HEK293 (cell line): Measurements from ENCODE around the gene RNF43.

Source experiments
- CTCF ChIA-PET: fragments of 350-600 bp; formaldehyde crosslinking; extraction: SDS; loops from one replicate; lab custom pipeline; 2021; ENCODE audit warnings: antibody characterized with exemption; lab: Yijun Ruan, JAX
- POLR2A ChIA-PET: fragments of 300-600 bp; formaldehyde crosslinking; extraction: SDS; loops from one replicate; lab custom pipeline; 2020; ENCODE audit warnings: antibody characterized with exemption, inconsistent platforms; lab: Yijun Ruan, JAX
- H3K27ac ChIP-seq: fragments of 200-500 bp; sonication (Bioruptor generic); 2 replicates; pipeline ENCODE4 v1.5.1; 2014; ENCODE audit warnings: low read depth, low read length, control low read depth, inconsistent platforms; ENCODE audit errors: extremely low read depth
- H3K36me3 ChIP-seq, 2 experiments: fragments of 200-500 bp in 1 of 2; sonication (Bioruptor generic) in 1 of 2; 1 replicate in 1 of 2; 2 replicates in 1 of 2; pipeline ENCODE4 v1.5.1; 2014 to 2017; ENCODE audit warnings: inconsistent platforms in 2 of 2, low read length in 2 of 2; ENCODE audit not compliant: control insufficient read depth in 2 of 2, insufficient read depth in 1 of 2
- H3K4me1 ChIP-seq: fragments of 200-500 bp; sonication (Bioruptor generic); 2 replicates; pipeline ENCODE4 v1.5.1; 2014; ENCODE audit warnings: mild to moderate bottlenecking, low read length, inconsistent platforms; ENCODE audit not compliant: control insufficient read depth, insufficient read depth
- H3K4me3 ChIP-seq: 2 replicates; pipeline ENCODE4 v1.5.1; 2011; ENCODE audit warnings: low read depth, mild to moderate bottlenecking, control low read depth, low read length, moderate library complexity
- H3K9me3 ChIP-seq: fragments of 200-500 bp; sonication (Bioruptor generic); 2 replicates; pipeline ENCODE4 v1.5.1; 2014; ENCODE audit warnings: low read depth, low read length, inconsistent platforms; ENCODE audit not compliant: control insufficient read depth, insufficient read depth
- HOXD13 ChIP-seq: sonication (generic); formaldehyde crosslinking; IDR thresholded peaks from 2 replicates; pipeline ENCODE4 v1.8.0; 2022; ENCODE audit warnings: missing genetic modification reagents, borderline replicate concordance
- SETDB1 ChIP-seq: IDR thresholded peaks from one replicate; pipeline ENCODE4 v1.6.1; 2017; ENCODE audit warnings: mild to moderate bottlenecking, low read length, moderate library complexity, mixed read lengths; ENCODE audit not compliant: insufficient read length
- TCF7L2 ChIP-seq: IDR thresholded peaks from 2 replicates; pipeline ENCODE4 v1.6.1; 2011; ENCODE audit warnings: low read depth, mild to moderate bottlenecking, inconsistent platforms, low read length, moderate library complexity, borderline replicate concordance
- ZFP37 ChIP-seq: fragments of 450-650 bp; formaldehyde crosslinking; IDR thresholded peaks from 2 replicates; pipeline ENCODE4 v1.5.1; 2016; ENCODE audit warnings: missing biosample characterization, missing genetic modification characterization
- ZFP41 ChIP-seq: fragments of 450-650 bp; formaldehyde crosslinking; IDR thresholded peaks from 2 replicates; pipeline ENCODE4 v1.5.1; 2016; ENCODE audit warnings: missing biosample characterization, missing genetic modification characterization, borderline replicate concordance
- ZNF169 ChIP-seq: fragments of 450-650 bp; formaldehyde crosslinking; IDR thresholded peaks from 2 replicates; pipeline ENCODE4 v1.5.1; 2016; ENCODE audit warnings: missing biosample characterization, missing genetic modification characterization
- ZNF426 ChIP-seq: fragments of 450-650 bp; formaldehyde crosslinking; IDR thresholded peaks from 2 replicates; pipeline ENCODE4 v1.5.1; 2017; ENCODE audit warnings: missing biosample characterization, missing genetic modification characterization, mild to moderate bottlenecking, inconsistent platforms, moderate library complexity
- ZNF629 ChIP-seq: fragments of 450-650 bp; formaldehyde crosslinking; IDR thresholded peaks from 2 replicates; pipeline ENCODE4 v1.5.1; 2017; ENCODE audit warnings: missing biosample characterization, missing genetic modification characterization
- ZNF76 ChIP-seq: fragments of 450-650 bp; formaldehyde crosslinking; IDR thresholded peaks from 2 replicates; pipeline ENCODE4; 2016; ENCODE audit warnings: low read depth, missing biosample characterization, missing genetic modification characterization, borderline replicate concordance
- ZNF768 ChIP-seq: fragments of 450-650 bp; formaldehyde crosslinking; IDR thresholded peaks from 2 replicates; pipeline ENCODE4 v1.5.1; 2018; ENCODE audit warnings: missing biosample characterization, mild to moderate bottlenecking, missing genetic modification characterization
- ZNF776 ChIP-seq: fragments of 450-650 bp; formaldehyde crosslinking; IDR thresholded peaks from 2 replicates; pipeline ENCODE4 v1.5.0; 2017; ENCODE audit warnings: missing biosample characterization, missing genetic modification characterization, borderline replicate concordance
- ZNF830 ChIP-seq: fragments of 450-650 bp; IDR thresholded peaks from 2 replicates; pipeline ENCODE4 v1.5.0; 2018; ENCODE audit warnings: missing biosample characterization, missing genetic modification characterization, low read depth, mild to moderate bottlenecking, moderate library complexity
- TF ChIP-seq, protein P1 (sequence below): fragments of 450-650 bp; formaldehyde crosslinking; IDR thresholded peaks from 2 replicates; pipeline ENCODE4 v1.5.1; 2016; ENCODE audit warnings: missing biosample characterization, missing genetic modification characterization, borderline replicate concordance
- TF ChIP-seq, protein P2 (sequence below): fragments of 450-650 bp; IDR thresholded peaks from 2 replicates; pipeline ENCODE4 v1.5.1; 2018; ENCODE audit warnings: missing biosample characterization, mild to moderate bottlenecking, missing genetic modification characterization
- TF ChIP-seq, protein P3 (sequence below): fragments of 450-650 bp; formaldehyde crosslinking; IDR thresholded peaks from 2 replicates; pipeline ENCODE4 v1.5.1; 2016; ENCODE audit warnings: missing biosample characterization, missing genetic modification characterization
- TF ChIP-seq, protein P4 (sequence below): fragments of 450-650 bp; formaldehyde crosslinking; conservative IDR thresholded peaks from 2 replicates; pipeline ENCODE4 v1.5.1; 2016; ENCODE audit warnings: low read depth, missing biosample characterization, missing genetic modification characterization

The RNF43 gene

DNA sequence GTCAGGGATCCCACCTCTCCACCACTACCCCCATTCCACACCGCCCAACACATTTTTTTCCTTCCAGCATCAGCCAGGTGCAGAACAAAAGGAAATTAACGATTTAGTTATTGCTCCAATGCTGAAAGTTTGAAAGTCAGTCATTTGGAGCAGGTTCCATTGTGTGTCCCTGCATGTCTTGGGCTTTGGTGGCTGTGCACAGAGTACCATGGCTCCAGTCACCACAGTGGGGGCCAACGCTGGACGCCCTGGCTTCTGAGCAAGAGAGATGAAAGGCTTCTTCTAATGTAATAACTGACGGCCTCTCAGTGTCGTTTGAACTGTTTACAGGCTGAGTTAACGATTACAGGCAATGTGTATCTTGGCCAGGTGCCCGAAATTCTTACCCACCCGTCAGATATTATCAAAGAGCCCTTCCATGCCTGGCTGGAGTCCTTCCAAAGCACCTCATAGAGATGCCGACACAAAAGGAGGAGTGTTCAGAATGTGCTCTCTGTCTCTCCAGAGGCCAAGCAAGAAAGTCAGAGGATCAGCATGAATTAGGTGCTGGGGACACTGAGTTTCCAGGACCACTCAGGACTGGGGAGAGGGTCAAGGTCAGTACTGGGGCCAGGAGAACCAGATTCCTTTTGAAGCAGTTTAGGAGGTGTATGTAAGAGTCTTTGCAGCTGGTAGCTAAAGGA lies 25.9 kb downstream of the RNF43 start (continued):
- TF ChIP-seq ZNF830 = no peak
- peak; percentile 91 for TF ChIP-seq HOXD13
- peak; percentile 98 for TF ChIP-seq TCF7L2
- TF ChIP-seq ZNF169 (tag by site-specific recombination) = no peak
- TF ChIP-seq ZNF76 (tag by site-specific recombination) = no peak
- TF ChIP-seq ZNF629 (tag by site-specific recombination) = peak; percentile 91
- no peak; the same call in 1 of the 2 replicates for TF ChIP-seq ZNF776 (tag by site-specific recombination)
- TF ChIP-seq ZFP37 (tag by site-specific recombination) = no peak
- no peak for TF ChIP-seq ZFP41 (tag by site-specific recombination)
- no peak for TF ChIP-seq ZNF426 (tag by site-specific recombination)
- TF ChIP-seq, protein P1, sequence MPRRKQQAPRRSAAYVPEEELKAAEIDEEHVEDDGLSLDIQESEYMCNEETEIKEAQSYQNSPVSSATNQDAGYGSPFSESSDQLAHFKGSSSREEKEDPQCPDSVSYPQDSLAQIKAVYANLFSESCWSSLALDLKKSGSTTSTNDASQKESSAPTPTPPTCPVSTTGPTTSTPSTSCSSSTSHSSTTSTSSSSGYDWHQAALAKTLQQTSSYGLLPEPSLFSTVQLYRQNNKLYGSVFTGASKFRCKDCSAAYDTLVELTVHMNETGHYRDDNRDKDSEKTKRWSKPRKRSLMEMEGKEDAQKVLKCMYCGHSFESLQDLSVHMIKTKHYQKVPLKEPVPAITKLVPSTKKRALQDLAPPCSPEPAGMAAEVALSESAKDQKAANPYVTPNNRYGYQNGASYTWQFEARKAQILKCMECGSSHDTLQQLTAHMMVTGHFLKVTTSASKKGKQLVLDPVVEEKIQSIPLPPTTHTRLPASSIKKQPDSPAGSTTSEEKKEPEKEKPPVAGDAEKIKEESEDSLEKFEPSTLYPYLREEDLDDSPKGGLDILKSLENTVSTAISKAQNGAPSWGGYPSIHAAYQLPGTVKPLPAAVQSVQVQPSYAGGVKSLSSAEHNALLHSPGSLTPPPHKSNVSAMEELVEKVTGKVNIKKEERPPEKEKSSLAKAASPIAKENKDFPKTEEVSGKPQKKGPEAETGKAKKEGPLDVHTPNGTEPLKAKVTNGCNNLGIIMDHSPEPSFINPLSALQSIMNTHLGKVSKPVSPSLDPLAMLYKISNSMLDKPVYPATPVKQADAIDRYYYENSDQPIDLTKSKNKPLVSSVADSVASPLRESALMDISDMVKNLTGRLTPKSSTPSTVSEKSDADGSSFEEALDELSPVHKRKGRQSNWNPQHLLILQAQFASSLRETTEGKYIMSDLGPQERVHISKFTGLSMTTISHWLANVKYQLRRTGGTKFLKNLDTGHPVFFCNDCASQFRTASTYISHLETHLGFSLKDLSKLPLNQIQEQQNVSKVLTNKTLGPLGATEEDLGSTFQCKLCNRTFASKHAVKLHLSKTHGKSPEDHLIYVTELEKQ (tag by site-specific recombination) = peak; percentile 87

DNA sequence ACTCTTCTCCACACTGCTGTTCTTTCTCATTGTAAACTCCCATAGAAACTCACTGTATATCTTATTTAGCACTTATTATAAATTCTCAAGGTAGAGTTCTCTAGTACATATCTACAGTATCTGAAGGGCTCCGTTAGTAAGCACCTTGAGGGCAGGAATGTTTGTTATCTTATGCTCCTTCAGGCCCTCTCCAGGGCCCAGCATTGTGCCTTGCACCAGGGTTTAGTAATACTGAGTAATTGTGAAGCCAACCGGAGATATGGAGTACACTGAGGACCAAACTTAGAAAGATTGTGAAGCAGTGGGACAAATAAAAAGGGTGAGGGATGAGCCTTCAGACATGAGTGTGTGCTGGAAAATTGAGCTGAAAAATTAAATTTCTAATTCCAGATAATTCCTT lies 26.4 kb downstream of the RNF43 start:
- ChIA-PET CTCF (interaction anchor here (4.4 kb wide), 1 partner anchor 27 kb away, joined by 18 read pairs; the partner anchor contains the start of gene RNF43), POLR2A (interaction anchor here (2.9 to 5.0 kb wide), 2 partner anchors 25 to 39 kb away, joined by 14 to 36 read pairs; partner anchors contain the start of genes RNF43 and SUPT4H1)
- H3K9me3 ChIP-seq = no peaks in the 10 kb centered on the region
- H3K36me3 ChIP-seq = no peaks in the 10 kb centered on the region
- TF ChIP-seq, protein P2, sequence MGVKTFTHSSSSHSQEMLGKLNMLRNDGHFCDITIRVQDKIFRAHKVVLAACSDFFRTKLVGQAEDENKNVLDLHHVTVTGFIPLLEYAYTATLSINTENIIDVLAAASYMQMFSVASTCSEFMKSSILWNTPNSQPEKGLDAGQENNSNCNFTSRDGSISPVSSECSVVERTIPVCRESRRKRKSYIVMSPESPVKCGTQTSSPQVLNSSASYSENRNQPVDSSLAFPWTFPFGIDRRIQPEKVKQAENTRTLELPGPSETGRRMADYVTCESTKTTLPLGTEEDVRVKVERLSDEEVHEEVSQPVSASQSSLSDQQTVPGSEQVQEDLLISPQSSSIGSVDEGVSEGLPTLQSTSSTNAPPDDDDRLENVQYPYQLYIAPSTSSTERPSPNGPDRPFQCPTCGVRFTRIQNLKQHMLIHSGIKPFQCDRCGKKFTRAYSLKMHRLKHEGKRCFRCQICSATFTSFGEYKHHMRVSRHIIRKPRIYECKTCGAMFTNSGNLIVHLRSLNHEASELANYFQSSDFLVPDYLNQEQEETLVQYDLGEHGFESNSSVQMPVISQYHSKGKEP (tag by site-specific recombination) = no peak
- TF ChIP-seq, protein P3, sequence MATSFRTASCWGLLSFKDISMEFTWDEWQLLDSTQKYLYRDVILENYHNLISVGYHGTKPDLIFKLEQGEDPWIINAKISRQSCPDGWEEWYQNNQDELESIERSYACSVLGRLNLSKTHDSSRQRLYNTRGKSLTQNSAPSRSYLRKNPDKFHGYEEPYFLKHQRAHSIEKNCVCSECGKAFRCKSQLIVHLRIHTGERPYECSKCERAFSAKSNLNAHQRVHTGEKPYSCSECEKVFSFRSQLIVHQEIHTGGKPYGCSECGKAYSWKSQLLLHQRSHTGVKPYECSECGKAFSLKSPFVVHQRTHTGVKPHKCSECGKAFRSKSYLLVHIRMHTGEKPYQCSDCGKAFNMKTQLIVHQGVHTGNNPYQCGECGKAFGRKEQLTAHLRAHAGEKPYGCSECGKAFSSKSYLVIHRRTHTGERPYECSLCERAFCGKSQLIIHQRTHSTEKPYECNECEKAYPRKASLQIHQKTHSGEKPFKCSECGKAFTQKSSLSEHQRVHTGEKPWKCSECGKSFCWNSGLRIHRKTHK (tag by site-specific recombination) = no peak
- TF ChIP-seq ZNF768 (tag by site-specific recombination) (no peak), SETDB1 (peak; percentile 56)
- TF ChIP-seq, protein P4, sequence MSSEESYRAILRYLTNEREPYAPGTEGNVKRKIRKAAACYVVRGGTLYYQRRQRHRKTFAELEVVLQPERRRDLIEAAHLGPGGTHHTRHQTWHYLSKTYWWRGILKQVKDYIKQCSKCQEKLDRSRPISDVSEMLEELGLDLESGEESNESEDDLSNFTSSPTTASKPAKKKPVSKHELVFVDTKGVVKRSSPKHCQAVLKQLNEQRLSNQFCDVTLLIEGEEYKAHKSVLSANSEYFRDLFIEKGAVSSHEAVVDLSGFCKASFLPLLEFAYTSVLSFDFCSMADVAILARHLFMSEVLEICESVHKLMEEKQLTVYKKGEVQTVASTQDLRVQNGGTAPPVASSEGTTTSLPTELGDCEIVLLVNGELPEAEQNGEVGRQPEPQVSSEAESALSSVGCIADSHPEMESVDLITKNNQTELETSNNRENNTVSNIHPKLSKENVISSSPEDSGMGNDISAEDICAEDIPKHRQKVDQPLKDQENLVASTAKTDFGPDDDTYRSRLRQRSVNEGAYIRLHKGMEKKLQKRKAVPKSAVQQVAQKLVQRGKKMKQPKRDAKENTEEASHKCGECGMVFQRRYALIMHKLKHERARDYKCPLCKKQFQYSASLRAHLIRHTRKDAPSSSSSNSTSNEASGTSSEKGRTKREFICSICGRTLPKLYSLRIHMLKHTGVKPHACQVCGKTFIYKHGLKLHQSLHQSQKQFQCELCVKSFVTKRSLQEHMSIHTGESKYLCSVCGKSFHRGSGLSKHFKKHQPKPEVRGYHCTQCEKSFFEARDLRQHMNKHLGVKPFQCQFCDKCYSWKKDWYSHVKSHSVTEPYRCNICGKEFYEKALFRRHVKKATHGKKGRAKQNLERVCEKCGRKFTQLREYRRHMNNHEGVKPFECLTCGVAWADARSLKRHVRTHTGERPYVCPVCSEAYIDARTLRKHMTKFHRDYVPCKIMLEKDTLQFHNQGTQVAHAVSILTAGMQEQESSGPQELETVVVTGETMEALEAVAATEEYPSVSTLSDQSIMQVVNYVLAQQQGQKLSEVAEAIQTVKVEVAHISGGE = no peak
- peaks cover 44% of the 10 kb centered on the region for H3K4me1 ChIP-seq
- no peak overlapping the region for H3K4me3 ChIP-seq
- peak overlapping the region; percentile 59 for H3K27ac ChIP-seq
